ENCODE data around the gene CHST3. TPM values are rescaled to one million over a fixed set of nuclear protein-coding genes. Genes with fewer than 3 reads are reported as not detected.
"Not testable (repeated sequence)": the region's sequence is repeated elsewhere in the genome, so short reads cannot be mapped to it uniquely, and the experiment has no call there.

Gene CHST3
- total and polyA plus RNA-seq, 8 donors = 10.3 to 20.1 (median 11.6) TPM

GRCh38 chr10:71964743-71965515 lies 734 bp downstream of the CHST3 start:
- intact Hi-C loops (cut with DNase I) = loop anchor here in 1 of 2 donors (10.0 kb wide), 1 partner anchor 370 kb away; no protein-coding TSS in a partner anchor
- TF ChIP-seq, protein P1, sequence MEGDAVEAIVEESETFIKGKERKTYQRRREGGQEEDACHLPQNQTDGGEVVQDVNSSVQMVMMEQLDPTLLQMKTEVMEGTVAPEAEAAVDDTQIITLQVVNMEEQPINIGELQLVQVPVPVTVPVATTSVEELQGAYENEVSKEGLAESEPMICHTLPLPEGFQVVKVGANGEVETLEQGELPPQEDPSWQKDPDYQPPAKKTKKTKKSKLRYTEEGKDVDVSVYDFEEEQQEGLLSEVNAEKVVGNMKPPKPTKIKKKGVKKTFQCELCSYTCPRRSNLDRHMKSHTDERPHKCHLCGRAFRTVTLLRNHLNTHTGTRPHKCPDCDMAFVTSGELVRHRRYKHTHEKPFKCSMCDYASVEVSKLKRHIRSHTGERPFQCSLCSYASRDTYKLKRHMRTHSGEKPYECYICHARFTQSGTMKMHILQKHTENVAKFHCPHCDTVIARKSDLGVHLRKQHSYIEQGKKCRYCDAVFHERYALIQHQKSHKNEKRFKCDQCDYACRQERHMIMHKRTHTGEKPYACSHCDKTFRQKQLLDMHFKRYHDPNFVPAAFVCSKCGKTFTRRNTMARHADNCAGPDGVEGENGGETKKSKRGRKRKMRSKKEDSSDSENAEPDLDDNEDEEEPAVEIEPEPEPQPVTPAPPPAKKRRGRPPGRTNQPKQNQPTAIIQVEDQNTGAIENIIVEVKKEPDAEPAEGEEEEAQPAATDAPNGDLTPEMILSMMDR (IDR thresholded peaks at IDR 0.05) = no peak
- H3K36me3 ChIP-seq = no peaks in the 10 kb centered on the region
- peak overlapping the region; percentile 78 to 82 for H3K27ac ChIP-seq
- DNase-seq (peak in 3 of 4 donors; percentile 52 to 81 (median 56)), ATAC-seq (peak; percentile 72)
- no peaks in the 10 kb centered on the region for H3K9me3 ChIP-seq
- H3K4me3 ChIP-seq = peak overlapping the region; percentile 47 to 59
- H3K27me3 ChIP-seq = peaks cover 0 to 42% of the 10 kb centered on the region in 2 donors
- H3K4me1 ChIP-seq = peaks cover 12 to 36% of the 10 kb centered on the region in 2 donors

- no peaks in the 10 kb centered on the region for H3K9me3 ChIP-seq
- ATAC-seq = no peak
- H3K27ac ChIP-seq = peak overlapping the region; percentile 78 to 82
- H3K4me1 ChIP-seq = peaks cover 12 to 36% of the 10 kb centered on the region in 2 donors
- H3K4me3 ChIP-seq = peak overlapping the region; percentile 47 to 59
- H3K27me3 ChIP-seq = peaks cover 0 to 42% of the 10 kb centered on the region in 2 donors
- TF ChIP-seq, protein P1 (IDR thresholded peaks at IDR 0.05) = no peak
- intact Hi-C loops (cut with DNase I) = loop anchor here in 1 of 2 donors (10.0 kb wide), 1 partner anchor 369 kb away; no protein-coding TSS in a partner anchor
- DNase-seq = no peak
- H3K36me3 ChIP-seq = no peaks in the 10 kb centered on the region
Measured at GRCh38 chr10:71965623-71966022, 1.4 kb downstream of the CHST3 start.

DNA sequence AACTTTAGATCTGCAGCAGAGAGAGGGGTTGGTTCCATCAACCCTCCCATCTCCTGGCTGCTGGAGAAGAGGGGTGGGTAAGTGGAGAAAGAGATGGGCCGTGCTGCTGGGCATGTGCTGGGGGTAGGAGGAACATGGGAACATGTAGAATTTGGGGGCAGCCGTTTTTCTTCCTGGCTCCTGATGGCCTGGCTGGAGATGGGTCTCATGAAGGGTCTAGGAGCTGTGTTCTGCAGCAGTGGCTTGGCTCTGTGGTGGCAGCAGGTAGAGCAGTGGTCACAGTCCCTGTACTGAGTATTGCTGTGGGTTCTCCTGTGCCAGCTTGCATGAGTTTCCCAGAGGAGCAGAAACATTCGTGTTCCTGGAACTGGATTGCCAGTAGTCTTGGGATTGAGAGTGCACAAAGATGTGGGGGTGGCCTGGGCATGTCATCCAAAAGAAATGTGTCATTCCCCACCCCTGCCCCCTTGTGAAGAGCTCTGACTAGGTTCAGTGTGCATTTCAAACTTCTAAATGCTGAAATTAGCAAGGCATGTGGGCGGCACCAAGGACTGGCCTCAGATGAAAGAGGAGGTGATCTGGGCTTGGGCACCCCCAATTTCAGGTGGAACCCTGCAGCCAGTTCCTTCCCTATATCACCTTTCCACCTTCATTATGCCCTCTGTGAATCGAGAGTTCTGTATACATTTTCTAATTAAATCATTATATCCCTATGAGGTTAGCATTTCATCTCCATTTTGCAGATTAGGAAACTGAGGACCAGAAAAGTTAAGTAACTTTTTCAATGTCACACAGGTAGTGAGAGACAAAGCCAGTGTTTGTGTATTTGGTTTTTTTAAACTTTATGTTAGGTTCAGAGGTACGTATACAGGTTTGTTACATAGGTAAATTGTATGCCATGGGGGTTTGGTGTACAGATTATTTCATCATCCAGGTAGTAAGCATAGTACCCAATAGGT lies 2.1 kb downstream of the CHST3 start:
- intact Hi-C loops (cut with DNase I) = loop anchor here in 1 of 2 donors (10.0 kb wide), 1 partner anchor 368 kb away; no protein-coding TSS in a partner anchor
- H3K4me1 ChIP-seq = peaks cover 15 to 37% of the 10 kb centered on the region in 2 donors
- H3K27me3 ChIP-seq = peaks cover 0 to 42% of the 10 kb centered on the region in 2 donors
- H3K27ac ChIP-seq = peak overlapping the region in 1 of 2 donors; percentile 78
- no peaks in the 10 kb centered on the region for H3K9me3 ChIP-seq
- H3K4me3 ChIP-seq = peak overlapping the region in 1 of 2 donors; percentile 47
- ATAC-seq = no peak
- no peak for DNase-seq
- no peaks in the 10 kb centered on the region for H3K36me3 ChIP-seq
- TF ChIP-seq, protein P1 (IDR thresholded peaks at IDR 0.05) = no peak

- DNase-seq = not testable (repeated sequence)
Measured at GRCh38 chr10:71967958-71968357, 3.8 kb downstream of the CHST3 start.

More at GRCh38 chr10:71967958-71968357, 3.8 kb downstream of the CHST3 start:
- not testable (repeated sequence) for H3K36me3 ChIP-seq, H3K4me3 ChIP-seq, H3K9me3 ChIP-seq, ATAC-seq, H3K27ac ChIP-seq
- Histone ChIP-seq H3K27me3 (peaks cover 0 to 32% of the 10 kb centered on the region in 2 donors), H3K4me1 (peaks cover 19 to 40% of the 10 kb centered on the region in 2 donors)
- intact Hi-C loops (cut with DNase I) = loop anchor here in 1 of 2 donors (10.0 kb wide), 1 partner anchor 367 kb away; no protein-coding TSS in a partner anchor

Data from left lung (tissue), 10 donors.